ENCODE measurements around the gene ABI2.

GRCh38 chr2:203492965-203493364 lies 164.8 kb downstream of the ABI2 start:
- no peak for TF ChIP-seq EZH2 (IDR thresholded peaks at IDR 0.05; ENCODE audit: borderline replicate concordance, low read length)
- no peak for TF ChIP-seq CTCF (conservative IDR thresholded peaks at IDR 0.05 in 1 of 2, IDR thresholded peaks at IDR 0.05 in 1 of 2; ENCODE audit: extremely low read depth in 1 of 2, insufficient read depth in 1 of 2, low read depth in 1 of 2, low read length in 2 of 2)
